ENCODE measurements around the gene INS.
A peak's percentile ranks its signal among the peaks of the same experiment; 100 is the strongest.

Gene INS

DNA sequence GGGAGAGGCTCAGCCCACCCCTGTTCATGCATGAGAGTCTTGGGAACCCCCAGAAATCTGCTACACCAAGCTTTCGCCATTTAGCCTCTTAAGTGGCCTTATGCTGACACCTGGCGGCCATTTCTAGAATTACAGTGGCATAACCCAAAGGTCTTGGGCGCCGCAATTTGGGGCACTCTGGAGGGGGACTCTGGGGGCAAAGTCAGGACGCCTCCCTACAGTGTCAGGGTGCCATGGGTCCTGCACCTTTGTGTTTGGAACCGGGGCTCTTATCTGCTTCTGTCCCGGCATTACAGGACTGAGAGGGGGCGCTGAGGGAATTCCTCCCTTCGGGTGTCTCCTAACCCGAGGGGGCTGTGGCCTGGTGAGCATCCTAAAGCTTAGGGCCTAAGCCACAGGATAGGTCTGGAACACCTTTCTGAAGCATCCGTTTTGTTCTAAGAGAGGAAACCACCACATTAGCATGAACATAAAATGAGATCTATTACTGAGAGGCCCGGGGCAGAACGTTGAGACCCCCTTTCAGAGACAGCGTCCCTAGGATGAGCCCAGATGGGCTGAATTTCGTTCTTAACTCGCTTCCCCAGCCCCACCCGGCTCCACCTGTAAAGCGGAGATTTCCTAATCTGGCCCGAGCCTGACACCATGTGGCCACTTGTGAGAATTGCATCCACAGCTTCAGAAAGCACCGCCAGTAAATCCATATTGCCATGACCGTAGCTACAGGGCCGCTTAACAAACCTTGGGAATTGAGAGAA lies 9.3 kb downstream of the INS start:
- no peaks in the 10 kb centered on the region for H4K20me1 ChIP-seq (ENCODE audit: insufficient read depth)
- H3K79me2 ChIP-seq (ENCODE audit: insufficient read depth, low read depth): no peaks in the 10 kb centered on the region
- no peak overlapping the region for H3K27ac ChIP-seq
- no peak overlapping the region; the same call in 1 of the 2 replicates for H2AFZ ChIP-seq (ENCODE audit: low read depth)
- no peaks in the 10 kb centered on the region for H3K36me3 ChIP-seq (ENCODE audit: insufficient read depth)
- peak overlapping the region; percentile 31; the same call in 1 of the 2 replicates for H3K4me2 ChIP-seq
- no peak overlapping the region for H3K4me3 ChIP-seq (IDR thresholded peaks at IDR 0.05; ENCODE audit: insufficient read depth, low read depth, low read length)
- peaks cover 90% of the 10 kb centered on the region for H3K27me3 ChIP-seq (ENCODE audit: insufficient read depth, low read depth)
- TF ChIP-seq, protein P1, sequence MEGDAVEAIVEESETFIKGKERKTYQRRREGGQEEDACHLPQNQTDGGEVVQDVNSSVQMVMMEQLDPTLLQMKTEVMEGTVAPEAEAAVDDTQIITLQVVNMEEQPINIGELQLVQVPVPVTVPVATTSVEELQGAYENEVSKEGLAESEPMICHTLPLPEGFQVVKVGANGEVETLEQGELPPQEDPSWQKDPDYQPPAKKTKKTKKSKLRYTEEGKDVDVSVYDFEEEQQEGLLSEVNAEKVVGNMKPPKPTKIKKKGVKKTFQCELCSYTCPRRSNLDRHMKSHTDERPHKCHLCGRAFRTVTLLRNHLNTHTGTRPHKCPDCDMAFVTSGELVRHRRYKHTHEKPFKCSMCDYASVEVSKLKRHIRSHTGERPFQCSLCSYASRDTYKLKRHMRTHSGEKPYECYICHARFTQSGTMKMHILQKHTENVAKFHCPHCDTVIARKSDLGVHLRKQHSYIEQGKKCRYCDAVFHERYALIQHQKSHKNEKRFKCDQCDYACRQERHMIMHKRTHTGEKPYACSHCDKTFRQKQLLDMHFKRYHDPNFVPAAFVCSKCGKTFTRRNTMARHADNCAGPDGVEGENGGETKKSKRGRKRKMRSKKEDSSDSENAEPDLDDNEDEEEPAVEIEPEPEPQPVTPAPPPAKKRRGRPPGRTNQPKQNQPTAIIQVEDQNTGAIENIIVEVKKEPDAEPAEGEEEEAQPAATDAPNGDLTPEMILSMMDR (conservative IDR thresholded peaks at IDR 0.05; ENCODE audit: low read depth, low read length): peak; percentile 93
- no peak overlapping the region for H3K9ac ChIP-seq
- H3K4me1 ChIP-seq (ENCODE audit: low read depth, poor library complexity, severe bottlenecking): no peaks in the 10 kb centered on the region

- H2AFZ ChIP-seq (ENCODE audit: low read depth): no peak overlapping the region
- no peaks in the 10 kb centered on the region for H3K79me2 ChIP-seq (ENCODE audit: insufficient read depth, low read depth)
- H3K27me3 ChIP-seq (ENCODE audit: insufficient read depth, low read depth): peaks cover 91% of the 10 kb centered on the region
- TF ChIP-seq, protein P1 (conservative IDR thresholded peaks at IDR 0.05; ENCODE audit: low read depth, low read length): no peak
- no peak overlapping the region for H3K27ac ChIP-seq
- H3K4me1 ChIP-seq (ENCODE audit: low read depth, poor library complexity, severe bottlenecking): no peaks in the 10 kb centered on the region
- H4K20me1 ChIP-seq (ENCODE audit: insufficient read depth): no peaks in the 10 kb centered on the region
- H3K4me2 ChIP-seq: no peak overlapping the region
- no peaks in the 10 kb centered on the region for H3K36me3 ChIP-seq (ENCODE audit: insufficient read depth)
- H3K9ac ChIP-seq: no peak overlapping the region
- H3K4me3 ChIP-seq (IDR thresholded peaks at IDR 0.05; ENCODE audit: insufficient read depth, low read depth, low read length): no peak overlapping the region
Measured at GRCh38 chr11:2149864-2150847, 10.9 kb downstream of the INS start.

DNA sequence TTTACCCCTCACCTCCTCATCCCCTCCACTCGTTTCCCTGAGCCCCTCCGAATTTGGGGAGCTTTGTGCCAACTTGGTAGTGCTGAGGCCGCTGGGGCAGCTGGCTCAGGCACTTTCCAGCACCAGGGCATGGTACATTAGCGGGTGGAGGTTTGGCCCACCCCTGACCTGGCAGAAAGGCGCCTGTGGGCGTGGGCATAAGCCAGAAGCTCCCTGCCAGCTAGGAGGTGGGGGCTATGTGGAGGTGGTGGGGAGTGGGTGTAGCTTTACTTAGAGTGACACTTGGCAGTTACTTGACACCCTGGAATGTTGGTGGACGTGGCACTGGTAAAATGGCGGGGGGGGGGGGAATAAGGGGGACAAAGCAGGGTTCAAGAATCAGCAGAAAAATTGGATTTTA lies 11.5 kb downstream of the INS start:
- Histone ChIP-seq H3K9ac (no peak overlapping the region), H3K4me1 (ENCODE audit: low read depth, poor library complexity, severe bottlenecking) (no peaks in the 10 kb centered on the region), H3K4me2 (no peak overlapping the region), H3K36me3 (ENCODE audit: insufficient read depth) (no peaks in the 10 kb centered on the region), H3K79me2 (ENCODE audit: insufficient read depth, low read depth) (no peaks in the 10 kb centered on the region), H3K4me3 (IDR thresholded peaks at IDR 0.05; ENCODE audit: insufficient read depth, low read depth, low read length) (no peak overlapping the region), H3K27ac (no peak overlapping the region), H4K20me1 (ENCODE audit: insufficient read depth) (no peaks in the 10 kb centered on the region), H2AFZ (ENCODE audit: low read depth) (no peak overlapping the region), H3K27me3 (ENCODE audit: insufficient read depth, low read depth) (peaks cover 91% of the 10 kb centered on the region)
- TF ChIP-seq, protein P1 (conservative IDR thresholded peaks at IDR 0.05; ENCODE audit: low read depth, low read length): no peak

GRCh38 chr11:2148595-2148994 lies 12.4 kb downstream of the INS start:
- H3K27ac ChIP-seq: no peak overlapping the region
- H3K27me3 ChIP-seq (ENCODE audit: insufficient read depth, low read depth): peaks cover 91% of the 10 kb centered on the region
- H3K36me3 ChIP-seq (ENCODE audit: insufficient read depth): no peaks in the 10 kb centered on the region
- no peaks in the 10 kb centered on the region for H4K20me1 ChIP-seq (ENCODE audit: insufficient read depth)
- no peak overlapping the region for H2AFZ ChIP-seq (ENCODE audit: low read depth)
- no peak overlapping the region for H3K9ac ChIP-seq
- no peak overlapping the region for H3K4me3 ChIP-seq (IDR thresholded peaks at IDR 0.05; ENCODE audit: insufficient read depth, low read depth, low read length)
- H3K79me2 ChIP-seq (ENCODE audit: insufficient read depth, low read depth): no peaks in the 10 kb centered on the region
- H3K4me2 ChIP-seq: no peak overlapping the region
- TF ChIP-seq, protein P1 (conservative IDR thresholded peaks at IDR 0.05; ENCODE audit: low read depth, low read length): no peak
- no peaks in the 10 kb centered on the region for H3K4me1 ChIP-seq (ENCODE audit: low read depth, poor library complexity, severe bottlenecking)

Data from KMS-11 (cell line).